ENCODE results near the gene TSPEAR.

Gene TSPEAR

GRCh38 chr21:44529503-44530125 lies 181.8 kb downstream of the TSPEAR start:
- peaks cover 3 to 18% (median 12%) of the 10 kb centered on the region in 5 donors for H3K27me3 ChIP-seq (ENCODE audit: control insufficient read depth in 5 of 5, insufficient read depth in 4 of 5, low read length in 5 of 5)
- H3K4me3 ChIP-seq (ENCODE audit: low read depth in 1 of 5, low read length in 5 of 5), result no peak overlapping the region
- H3K27ac ChIP-seq (ENCODE audit: low read depth, low read length), result no peak overlapping the region
- H3K9ac ChIP-seq (ENCODE audit: low read length in 5 of 5), result no peak overlapping the region
- H3K4me1 ChIP-seq (ENCODE audit: control insufficient read depth in 5 of 5, insufficient read depth in 5 of 5, low read length in 5 of 5), result peaks cover 0 to 2% (median 0%) of the 10 kb centered on the region in 5 donors
- no peaks in the 10 kb centered on the region for H3K9me3 ChIP-seq (ENCODE audit: control insufficient read depth in 5 of 5, low read length in 5 of 5)
- no peaks in the 10 kb centered on the region for H3K36me3 ChIP-seq (ENCODE audit: control insufficient read depth in 5 of 5, insufficient read depth in 5 of 5, low read length in 5 of 5)

DNA sequence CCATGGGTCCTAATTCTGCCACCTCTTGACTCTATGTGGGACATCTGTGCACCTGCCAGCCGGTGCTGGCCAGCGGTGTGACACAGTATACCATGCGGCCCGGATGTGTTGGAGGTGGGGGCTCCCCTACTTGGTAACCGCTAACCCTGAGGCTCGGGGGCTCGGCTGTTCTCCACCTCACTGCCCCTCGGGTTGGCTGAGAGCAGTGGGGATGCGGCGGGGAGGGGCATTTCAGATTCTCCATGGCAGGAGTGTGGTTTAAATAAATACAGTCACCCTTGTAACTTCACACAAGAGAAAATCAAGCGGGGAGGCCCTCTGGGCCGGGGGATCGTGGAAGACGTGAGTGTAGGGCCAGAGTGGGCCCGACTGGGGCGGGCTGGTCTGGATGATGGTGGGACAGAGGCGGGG lies 182.4 kb downstream of the TSPEAR start:
- no peaks in the 10 kb centered on the region for H3K36me3 ChIP-seq (ENCODE audit: control insufficient read depth in 5 of 5, insufficient read depth in 5 of 5, low read length in 5 of 5)
- H3K9ac ChIP-seq (ENCODE audit: low read length in 5 of 5), result no peak overlapping the region
- no peak overlapping the region for H3K4me3 ChIP-seq (ENCODE audit: low read depth in 1 of 5, low read length in 5 of 5)
- H3K4me1 ChIP-seq (ENCODE audit: control insufficient read depth in 5 of 5, insufficient read depth in 5 of 5, low read length in 5 of 5), result peaks cover 0 to 2% (median 0%) of the 10 kb centered on the region in 5 donors
- no peak overlapping the region for H3K27ac ChIP-seq (ENCODE audit: low read depth, low read length)
- H3K9me3 ChIP-seq (ENCODE audit: control insufficient read depth in 5 of 5, low read length in 5 of 5), result no peaks in the 10 kb centered on the region
- peaks cover 3 to 18% (median 12%) of the 10 kb centered on the region in 5 donors for H3K27me3 ChIP-seq (ENCODE audit: control insufficient read depth in 5 of 5, insufficient read depth in 4 of 5, low read length in 5 of 5)

GRCh38 chr21:44528634-44528995 lies 182.8 kb downstream of the TSPEAR start:
- Histone ChIP-seq H3K4me1 (ENCODE audit: control insufficient read depth in 5 of 5, insufficient read depth in 5 of 5, low read length in 5 of 5) (peaks cover 0 to 2% (median 0%) of the 10 kb centered on the region in 5 donors), H3K4me3 (ENCODE audit: low read depth in 1 of 5, low read length in 5 of 5) (no peak overlapping the region), H3K27ac (ENCODE audit: low read depth, low read length) (no peak overlapping the region), H3K9me3 (ENCODE audit: control insufficient read depth in 5 of 5, low read length in 5 of 5) (no peaks in the 10 kb centered on the region), H3K9ac (ENCODE audit: low read length in 5 of 5) (no peak overlapping the region), H3K27me3 (ENCODE audit: control insufficient read depth in 5 of 5, insufficient read depth in 4 of 5, low read length in 5 of 5) (peaks cover 5 to 18% (median 12%) of the 10 kb centered on the region in 5 donors), H3K36me3 (ENCODE audit: control insufficient read depth in 5 of 5, insufficient read depth in 5 of 5, low read length in 5 of 5) (no peaks in the 10 kb centered on the region)

DNA sequence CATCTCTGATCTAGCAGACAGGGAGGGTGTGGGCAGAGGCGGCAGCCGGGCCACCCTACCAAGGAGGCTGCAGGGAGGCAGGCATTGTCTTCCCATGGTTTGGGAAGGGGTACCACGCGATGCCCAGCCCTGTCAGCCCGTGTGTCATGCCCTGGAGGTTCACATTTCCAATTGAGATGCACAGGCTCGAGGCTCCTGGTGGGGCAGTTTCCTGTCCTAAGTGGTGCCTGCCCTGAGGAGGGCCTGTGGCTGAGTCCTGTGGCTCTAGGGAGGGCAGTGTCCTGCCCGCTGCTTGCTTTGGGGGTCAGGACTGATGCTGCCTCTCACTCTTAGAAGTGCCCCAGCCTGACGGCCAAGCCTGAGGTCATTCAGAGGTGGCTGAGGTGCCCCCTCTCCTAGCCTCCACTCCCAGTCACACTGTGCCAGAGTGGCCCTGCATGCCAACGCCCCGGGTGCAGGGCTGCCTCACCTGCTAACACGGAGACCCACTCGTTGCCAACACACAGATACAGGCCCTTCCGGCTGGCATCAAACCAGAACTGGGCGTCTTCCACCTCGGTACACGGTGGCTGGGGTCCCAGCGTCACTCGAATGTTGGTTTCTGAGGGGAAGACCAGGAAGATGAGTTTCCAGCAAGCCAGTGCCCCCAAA lies 183.3 kb downstream of the TSPEAR start:
- H3K27ac ChIP-seq (ENCODE audit: low read depth, low read length), result no peak overlapping the region
- H3K4me3 ChIP-seq (ENCODE audit: low read depth in 1 of 5, low read length in 5 of 5), result no peak overlapping the region
- H3K27me3 ChIP-seq (ENCODE audit: control insufficient read depth in 5 of 5, insufficient read depth in 4 of 5, low read length in 5 of 5), result peaks cover 9 to 18% (median 12%) of the 10 kb centered on the region in 5 donors
- no peak overlapping the region for H3K9ac ChIP-seq (ENCODE audit: low read length in 5 of 5)
- no peaks in the 10 kb centered on the region for H3K36me3 ChIP-seq (ENCODE audit: control insufficient read depth in 5 of 5, insufficient read depth in 5 of 5, low read length in 5 of 5)
- H3K4me1 ChIP-seq (ENCODE audit: control insufficient read depth in 5 of 5, insufficient read depth in 5 of 5, low read length in 5 of 5), result peaks cover 0 to 2% (median 0%) of the 10 kb centered on the region in 5 donors
- no peaks in the 10 kb centered on the region for H3K9me3 ChIP-seq (ENCODE audit: control insufficient read depth in 5 of 5, low read length in 5 of 5)

DNA sequence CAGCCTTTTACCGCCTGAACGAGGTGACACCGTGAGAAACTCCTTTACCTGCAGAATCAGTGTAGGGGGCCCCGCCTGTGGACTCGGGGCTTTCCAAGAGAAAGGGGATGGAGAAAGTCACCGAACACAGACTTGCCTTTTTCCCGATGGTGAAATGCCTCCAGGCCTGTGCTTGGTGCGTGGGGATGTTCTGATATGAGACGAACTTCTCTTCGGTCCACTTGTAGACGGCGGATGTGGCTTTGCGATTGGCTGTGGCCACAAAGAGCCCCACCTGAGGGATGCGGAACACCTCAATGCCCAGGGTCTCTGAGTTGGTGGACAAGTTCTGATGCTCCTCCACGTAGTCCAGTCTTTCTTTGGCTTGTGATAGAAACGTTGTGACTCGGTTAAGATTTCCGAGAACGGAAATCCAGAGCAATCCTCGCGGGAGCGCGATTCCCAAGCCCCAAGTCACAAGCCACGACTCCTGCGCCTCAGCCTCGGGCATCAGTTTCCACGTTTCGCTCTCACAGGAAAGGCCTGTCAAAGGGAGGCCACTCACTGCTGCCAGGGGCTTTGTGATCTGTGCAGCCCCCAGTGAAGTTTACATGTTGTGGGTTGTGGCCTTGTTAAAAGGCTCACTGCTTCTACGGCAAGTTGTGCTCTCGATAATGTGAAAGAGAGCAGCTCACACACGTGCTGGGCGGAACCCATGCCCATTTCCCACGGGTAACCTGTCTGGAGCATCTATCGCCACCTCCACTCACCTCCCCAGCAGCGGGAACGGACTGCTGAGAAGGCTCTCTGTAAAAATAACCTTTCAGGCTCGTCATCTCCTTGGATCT lies 184.0 kb downstream of the TSPEAR start:
- H3K9ac ChIP-seq (ENCODE audit: low read length in 5 of 5), result no peak overlapping the region
- no peaks in the 10 kb centered on the region for H3K9me3 ChIP-seq (ENCODE audit: control insufficient read depth in 5 of 5, low read length in 5 of 5)
- H3K27ac ChIP-seq (ENCODE audit: low read depth, low read length), result no peak overlapping the region
- no peaks in the 10 kb centered on the region for H3K36me3 ChIP-seq (ENCODE audit: control insufficient read depth in 5 of 5, insufficient read depth in 5 of 5, low read length in 5 of 5)
- H3K27me3 ChIP-seq (ENCODE audit: control insufficient read depth in 5 of 5, insufficient read depth in 4 of 5, low read length in 5 of 5), result peaks cover 8 to 22% (median 12%) of the 10 kb centered on the region in 5 donors
- no peak overlapping the region for H3K4me3 ChIP-seq (ENCODE audit: low read depth in 1 of 5, low read length in 5 of 5)
- H3K4me1 ChIP-seq (ENCODE audit: control insufficient read depth in 5 of 5, insufficient read depth in 5 of 5, low read length in 5 of 5), result peaks cover 0 to 2% (median 0%) of the 10 kb centered on the region in 5 donors

- no peaks in the 10 kb centered on the region for H3K9me3 ChIP-seq (ENCODE audit: control insufficient read depth in 5 of 5, low read length in 5 of 5)
- no peak overlapping the region for H3K9ac ChIP-seq (ENCODE audit: low read length in 5 of 5)
- H3K27ac ChIP-seq (ENCODE audit: low read depth, low read length), result no peak overlapping the region
- no peaks in the 10 kb centered on the region for H3K36me3 ChIP-seq (ENCODE audit: control insufficient read depth in 5 of 5, insufficient read depth in 5 of 5, low read length in 5 of 5)
- H3K4me1 ChIP-seq (ENCODE audit: control insufficient read depth in 5 of 5, insufficient read depth in 5 of 5, low read length in 5 of 5), result peaks cover 0 to 2% (median 0%) of the 10 kb centered on the region in 5 donors
- peaks cover 8 to 21% (median 9%) of the 10 kb centered on the region in 5 donors for H3K27me3 ChIP-seq (ENCODE audit: control insufficient read depth in 5 of 5, insufficient read depth in 4 of 5, low read length in 5 of 5)
- H3K4me3 ChIP-seq (ENCODE audit: low read depth in 1 of 5, low read length in 5 of 5), result no peak overlapping the region
These were observed 185.0 kb downstream of the TSPEAR start for GRCh38 chr21:44526096-44526997.

GRCh38 chr21:44525391-44526095 lies 185.8 kb downstream of the TSPEAR start:
- Histone ChIP-seq H3K9me3 (ENCODE audit: control insufficient read depth in 5 of 5, low read length in 5 of 5) (no peaks in the 10 kb centered on the region), H3K4me1 (ENCODE audit: control insufficient read depth in 5 of 5, insufficient read depth in 5 of 5, low read length in 5 of 5) (peaks cover 0 to 2% (median 0%) of the 10 kb centered on the region in 5 donors), H3K4me3 (ENCODE audit: low read depth in 1 of 5, low read length in 5 of 5) (no peak overlapping the region), H3K36me3 (ENCODE audit: control insufficient read depth in 5 of 5, insufficient read depth in 5 of 5, low read length in 5 of 5) (no peaks in the 10 kb centered on the region), H3K27me3 (ENCODE audit: control insufficient read depth in 5 of 5, insufficient read depth in 4 of 5, low read length in 5 of 5) (peaks cover 4 to 20% (median 9%) of the 10 kb centered on the region in 5 donors), H3K9ac (ENCODE audit: low read length in 5 of 5) (no peak overlapping the region), H3K27ac (ENCODE audit: low read depth, low read length) (no peak overlapping the region)

DNA sequence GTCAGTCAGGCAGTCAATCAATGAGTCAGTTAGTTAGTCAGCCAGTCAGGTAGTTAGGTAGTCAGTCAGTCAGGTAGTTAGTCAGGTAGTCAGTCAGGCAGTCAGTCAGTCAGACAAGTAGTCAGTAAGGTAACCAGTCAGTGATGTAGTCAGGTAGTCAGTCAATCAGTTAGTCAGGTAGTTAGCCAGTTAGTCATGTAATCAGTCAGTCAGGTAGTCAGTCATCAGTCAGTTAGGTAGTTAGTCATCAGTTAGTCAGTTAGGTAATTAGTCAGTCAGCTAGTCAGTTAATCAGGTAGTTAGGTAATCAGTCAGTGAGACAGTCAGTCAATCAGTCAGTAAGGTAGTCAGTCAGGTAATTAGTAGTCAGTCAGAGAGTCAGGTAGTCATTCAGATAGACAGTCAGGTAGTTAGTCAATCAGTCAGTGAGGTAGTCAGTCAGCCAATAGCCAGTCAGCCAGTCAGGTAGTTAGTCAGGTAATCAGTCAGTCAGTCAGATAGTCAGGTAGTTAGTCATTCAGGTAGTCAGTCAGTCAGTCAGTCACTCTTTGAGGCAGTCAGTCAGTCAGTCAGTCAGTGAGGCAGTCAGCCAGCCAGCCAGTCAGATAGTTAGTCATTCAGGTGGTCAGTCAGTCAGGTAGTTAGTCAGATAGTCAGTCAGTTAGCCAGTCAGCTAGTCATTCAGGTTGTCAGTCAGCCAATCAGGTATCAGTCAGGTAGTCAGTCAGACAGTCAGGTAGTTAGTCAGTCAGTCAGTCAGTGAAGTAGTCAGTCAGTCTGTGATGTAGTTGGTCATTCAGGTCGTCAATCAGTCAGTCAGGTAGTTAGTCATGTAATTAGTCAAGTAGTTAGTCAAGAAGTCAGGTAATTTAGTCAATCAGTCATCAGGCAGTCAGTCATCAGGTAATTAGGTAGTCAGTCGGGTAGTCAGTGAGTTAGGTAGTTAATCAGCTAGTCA lies 186.7 kb downstream of the TSPEAR start:
- Histone ChIP-seq H3K9me3 (ENCODE audit: control insufficient read depth in 5 of 5, low read length in 5 of 5) (no peaks in the 10 kb centered on the region), H3K4me3 (ENCODE audit: low read depth in 1 of 5, low read length in 5 of 5) (no peak overlapping the region), H3K27ac (ENCODE audit: low read depth, low read length) (no peak overlapping the region)

More for the DNA sequence above, 186.7 kb downstream of the TSPEAR start:
- Histone ChIP-seq H3K27me3 (ENCODE audit: control insufficient read depth in 5 of 5, insufficient read depth in 4 of 5, low read length in 5 of 5) (peaks cover 0 to 22% (median 9%) of the 10 kb centered on the region in 5 donors), H3K4me1 (ENCODE audit: control insufficient read depth in 5 of 5, insufficient read depth in 5 of 5, low read length in 5 of 5) (peaks cover 0 to 2% (median 0%) of the 10 kb centered on the region in 5 donors), H3K36me3 (ENCODE audit: control insufficient read depth in 5 of 5, insufficient read depth in 5 of 5, low read length in 5 of 5) (no peaks in the 10 kb centered on the region), H3K9ac (ENCODE audit: low read length in 5 of 5) (no peak overlapping the region)

Measured in subcutaneous abdominal adipose tissue (tissue), 5 donors.